HEK293T (cell line): ENCODE measurements around the gene CTDSPL.

Source experiments
- CTCF ChIA-PET: fragments of 350-600 bp; formaldehyde crosslinking; extraction: SDS; loops from one replicate; lab custom pipeline; 2021; ENCODE audit warnings: antibody characterized with exemption, inconsistent platforms; lab: Yijun Ruan, JAX
- POLR2A ChIA-PET: fragments of 350-600 bp; formaldehyde crosslinking; extraction: SDS; loops from one replicate; lab custom pipeline; 2020; ENCODE audit warnings: antibody characterized with exemption, inconsistent platforms; lab: Yijun Ruan, JAX
- DNase-seq: peaks from one replicate; pipeline ENCODE4 v3.0.0; 2012; ENCODE audit warnings: mixed read lengths; ENCODE audit errors: extremely low spot score
- ARNT ChIP-seq: fragments of 450-650 bp; IDR thresholded peaks from 2 replicates; pipeline ENCODE4 v1.6.1; 2017; ENCODE audit warnings: mild to moderate bottlenecking
- BHLHE40 ChIP-seq: fragments of 450-650 bp; IDR thresholded peaks from 2 replicates; pipeline ENCODE4 v1.6.1; 2016; ENCODE audit warnings: mild to moderate bottlenecking, moderate library complexity, borderline replicate concordance
- CTBP1 ChIP-seq: fragments of 450-650 bp; IDR thresholded peaks from 2 replicates; pipeline ENCODE4 v1.6.1; 2016; ENCODE audit warnings: borderline replicate concordance
- ELF4 ChIP-seq: fragments of 450-650 bp; IDR thresholded peaks from 2 replicates; pipeline ENCODE4 v1.6.1; 2017; ENCODE audit warnings: antibody characterized with exemption
- FOXA1 ChIP-seq: fragments of 450-650 bp; IDR thresholded peaks from 2 replicates; pipeline ENCODE4 v1.6.1; 2016; ENCODE audit warnings: mild to moderate bottlenecking
- FOXK2 ChIP-seq: fragments of 450-650 bp; IDR thresholded peaks from 2 replicates; pipeline ENCODE4 v1.6.1; 2016; ENCODE audit warnings: mild to moderate bottlenecking
- FOXM1 ChIP-seq: fragments of 450-650 bp; IDR thresholded peaks from 2 replicates; pipeline ENCODE4 v1.6.1; 2017; ENCODE audit warnings: mild to moderate bottlenecking, borderline replicate concordance
- HDGF ChIP-seq: fragments of 450-650 bp; IDR thresholded peaks from 2 replicates; pipeline ENCODE4 v1.6.1; 2017; ENCODE audit warnings: antibody characterized with exemption, borderline replicate concordance
- L3MBTL2 ChIP-seq: fragments of 450-650 bp; conservative IDR thresholded peaks from 2 replicates; pipeline ENCODE4 v1.6.1; 2016; ENCODE audit warnings: mild to moderate bottlenecking
- LEF1 ChIP-seq: fragments of 450-650 bp; IDR thresholded peaks from 2 replicates; pipeline ENCODE4 v1.6.1; 2017; ENCODE audit warnings: mild to moderate bottlenecking, borderline replicate concordance
- NFRKB ChIP-seq: fragments of 450-650 bp; IDR thresholded peaks from 2 replicates; pipeline ENCODE4 v1.6.1; 2016; ENCODE audit warnings: mild to moderate bottlenecking, moderate library complexity
- PKNOX1 ChIP-seq: fragments of 450-650 bp; IDR thresholded peaks from 2 replicates; pipeline ENCODE4 v1.6.1; 2016
- SP1 ChIP-seq: fragments of 450-650 bp; IDR thresholded peaks from 2 replicates; pipeline ENCODE4 v1.6.1; 2017
- SUZ12 ChIP-seq: fragments of 450-650 bp; IDR thresholded peaks from 2 replicates; pipeline ENCODE4 v1.6.1; 2016; ENCODE audit warnings: mild to moderate bottlenecking
- TARDBP ChIP-seq: fragments of 450-650 bp; IDR thresholded peaks from 2 replicates; pipeline ENCODE4 v1.6.1; 2016
- ZNF384 ChIP-seq: fragments of 450-650 bp; IDR thresholded peaks from 2 replicates; pipeline ENCODE4 v1.6.1; 2016

CTDSPL gene

GRCh38 chr3:38007754-38008090, 146.0 kb downstream of the CTDSPL start:
- ChIA-PET POLR2A (no interaction called here), CTCF (no interaction called here)
- TF ChIP-seq FOXM1 (no peak), ZNF384 (no peak), BHLHE40 (no peak), L3MBTL2 (no peak), ELF4 (no peak), TARDBP (no peak), CTBP1 (no peak)
- no peak for DNase-seq

GRCh38 chr3:38008191-38008701, 146.6 kb downstream of the CTDSPL start:
- ChIA-PET CTCF (no interaction called here), POLR2A (no interaction called here)
- TF ChIP-seq CTBP1 (no peak), L3MBTL2 (no peak), BHLHE40 (no peak), FOXM1 (no peak), FOXK2 (no peak), NFRKB (no peak), SUZ12 (no peak), HDGF (no peak), SP1 (no peak), FOXA1 (no peak), ARNT (no peak)
- no peak for DNase-seq

GRCh38 chr3:38008971-38009580, 147.4 kb downstream of the CTDSPL start:
- POLR2A ChIA-PET, result no interaction called here
- CTCF ChIA-PET, result interaction anchor here (1.4 kb wide), 1 partner anchor 12 kb away, joined by 4 read pairs; no protein-coding TSS in a partner anchor
- TF ChIP-seq BHLHE40 (no peak), TARDBP (no peak), ELF4 (no peak), FOXA1 (no peak), L3MBTL2 (no peak), FOXM1 (no peak), SUZ12 (no peak), ARNT (no peak), SP1 (no peak), PKNOX1 (no peak), ZNF384 (no peak), HDGF (no peak), FOXK2 (no peak)
- no peak for DNase-seq

- POLR2A ChIA-PET, result no interaction called here
- CTCF ChIA-PET, result interaction anchor here (1.4 kb wide), 1 partner anchor 13 kb away, joined by 4 read pairs; no protein-coding TSS in a partner anchor
- no peak for DNase-seq
- TF ChIP-seq NFRKB (no peak), FOXA1 (no peak), HDGF (no peak), SP1 (no peak)
Observed at GRCh38 chr3:38009807-38010591, 148.3 kb downstream of the CTDSPL start.

GRCh38 chr3:38011111-38011510, 149.4 kb downstream of the CTDSPL start:
- DNase-seq, result no peak
- ChIA-PET POLR2A (no interaction called here), CTCF (no interaction called here)
- no peak for TF ChIP-seq FOXK2
- no peak for TF ChIP-seq BHLHE40
- TF ChIP-seq SP1, result no peak
- no peak for TF ChIP-seq FOXM1
- no peak for TF ChIP-seq NFRKB
- TF ChIP-seq HDGF, result no peak

- no peak for DNase-seq
- ChIA-PET CTCF (no interaction called here), POLR2A (no interaction called here)
- no peak for TF ChIP-seq ZNF384
- TF ChIP-seq CTBP1, result no peak
- no peak for TF ChIP-seq FOXK2
- no peak for TF ChIP-seq ARNT
- no peak for TF ChIP-seq FOXA1
- no peak for TF ChIP-seq SUZ12
- TF ChIP-seq PKNOX1, result no peak
- TF ChIP-seq ELF4, result no peak
- TF ChIP-seq L3MBTL2, result no peak
- no peak for TF ChIP-seq BHLHE40
- no peak for TF ChIP-seq TARDBP
- TF ChIP-seq FOXM1, result no peak
- TF ChIP-seq NFRKB, result no peak
- TF ChIP-seq HDGF, result no peak
- TF ChIP-seq LEF1, result no peak
Observed at GRCh38 chr3:38015485-38015884, 153.8 kb downstream of the CTDSPL start.

DNA sequence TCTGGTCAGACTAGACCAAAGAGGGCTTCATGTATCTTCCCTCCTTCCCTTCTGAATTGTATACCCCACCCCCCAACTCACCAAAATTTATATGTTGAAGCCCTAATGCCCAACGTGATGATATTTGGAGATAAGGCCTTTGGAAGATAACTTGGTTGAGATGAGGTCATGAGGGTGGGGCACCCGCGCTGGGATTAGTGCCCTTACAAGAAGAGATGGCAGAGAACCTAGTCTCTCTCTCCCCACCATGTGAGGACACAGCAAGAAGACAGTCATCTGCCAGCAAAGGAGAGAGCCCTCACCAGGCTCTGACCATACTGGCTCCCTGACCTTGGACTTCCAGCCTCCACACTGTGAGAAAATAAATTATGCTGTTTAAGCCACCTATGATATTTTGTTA, 154.3 kb downstream of the CTDSPL start:
- ChIA-PET POLR2A (no interaction called here), CTCF (no interaction called here)
- no peak for DNase-seq
- TF ChIP-seq ELF4 (no peak), CTBP1 (no peak), FOXK2 (no peak), PKNOX1 (no peak), ARNT (no peak), SP1 (no peak), FOXA1 (no peak), BHLHE40 (no peak), SUZ12 (no peak), HDGF (no peak), LEF1 (no peak), ZNF384 (no peak), L3MBTL2 (no peak), FOXM1 (no peak), NFRKB (no peak)
